Activated CD8-positive, alpha-beta T cell treated with anti-CD3 and anti-CD28 coated beads for 36 hours (primary cell): ENCODE results near the gene MXD1. TPM values are rescaled to one million over a fixed set of nuclear protein-coding genes. Genes with fewer than 3 reads are reported as not detected.
"Not testable (repeated sequence)": the region's sequence is repeated elsewhere in the genome, so short reads cannot be mapped to it uniquely, and the experiment has no call there.

ENCODE experiments used
- ATAC-seq: fragments of 200-7000 bp; cut with Tn5 transposase; one replicate; pipeline ENCODE4 v1.10.0; 2021; ENCODE audit warnings: mild to moderate bottlenecking, moderate library complexity
- CTCF ChIA-PET: fragments of 350-600 bp; sonication (Branson Sonifier 250); formaldehyde crosslinking; loops from one replicate; lab custom pipeline; 2021; ENCODE audit warnings: antibody characterized with exemption; lab: Charles Lee
- POLR2A ChIA-PET: fragments of 350-600 bp; sonication (Branson Sonifier 250); formaldehyde crosslinking; loops from one replicate; lab custom pipeline; 2021; ENCODE audit warnings: antibody characterized with exemption; lab: Charles Lee
- DNase-seq: peaks from one replicate; pipeline ENCODE4 v3.0.0-alpha.2; 2020
- H3K27ac Mint-ChIP-seq: one replicate; pipeline ENCODE4 v1.8.0; 2021; ENCODE audit warnings: mild to moderate bottlenecking, mixed read lengths
- H3K27me3 Mint-ChIP-seq: one replicate; pipeline ENCODE4 v1.8.0; 2021; ENCODE audit warnings: mixed read lengths
- H3K36me3 Mint-ChIP-seq: one replicate; pipeline ENCODE4 v1.8.0; 2021; ENCODE audit warnings: low read depth, mixed read lengths
- H3K4me1 Mint-ChIP-seq: one replicate; pipeline ENCODE4 v1.8.0; 2021; ENCODE audit warnings: low read depth, mixed read lengths
- H3K4me3 Mint-ChIP-seq: one replicate; pipeline ENCODE4 v1.8.0; 2021; ENCODE audit warnings: mild to moderate bottlenecking, moderate library complexity, mixed read lengths
- H3K9me3 Mint-ChIP-seq: one replicate; pipeline ENCODE4 v1.8.0; 2021; ENCODE audit warnings: mixed read lengths
- intact Hi-C: fragments of 100-400 bp; cut with micrococcal nuclease; formaldehyde crosslinking; loops from one replicate; pipeline ENCODE4 v1.10.0; 2022
- total RNA-seq, 2 experiments: library from RNA; stranded (reverse); gene quantifications; one replicate each; pipeline ENCODE4 v1.2.3, GENCODE V29; 2021
- TF ChIP-seq, protein P1 (sequence below): fragments of 200-600 bp; IDR thresholded peaks from one replicate; pipeline ENCODE4 v1.8.0; 2022; ENCODE audit warnings: antibody characterized with exemption, mild to moderate bottlenecking

The MXD1 gene
- total RNA-seq, 2 experiments from 2014 or later, result 9.9 to 11.7 TPM

- ChIA-PET POLR2A (interaction anchor here (0.6 to 4.4 kb wide), 12 partner anchors 9 to 1184 kb away, joined by 3 to 29 read pairs (median 4); partner anchors contain the start of genes MXD1 and SNRPG), CTCF (interaction anchor here (0.9 to 5.5 kb wide), 6 partner anchors 8 to 408 kb away, joined by 3 to 42 read pairs (median 4); partner anchors contain the start of genes FAM136A and MXD1)
- H3K27ac Mint-ChIP-seq, result peak within 1 kb of the TSS; percentile 98
- H3K36me3 Mint-ChIP-seq, result peaks cover 23% of the 10 kb centered on the region
- intact Hi-C loops, result no loop called here
- H3K9me3 Mint-ChIP-seq, result no peaks in the 10 kb centered on the region
- peak; percentile 92 for ATAC-seq
- H3K4me3 Mint-ChIP-seq, result peak within 1 kb of the TSS; percentile 99
- DNase-seq, result peak; percentile 87
- H3K27me3 Mint-ChIP-seq, result no peaks in the 10 kb centered on the region
- peaks cover 34% of the 10 kb centered on the region for H3K4me1 Mint-ChIP-seq
- TF ChIP-seq, protein P1, sequence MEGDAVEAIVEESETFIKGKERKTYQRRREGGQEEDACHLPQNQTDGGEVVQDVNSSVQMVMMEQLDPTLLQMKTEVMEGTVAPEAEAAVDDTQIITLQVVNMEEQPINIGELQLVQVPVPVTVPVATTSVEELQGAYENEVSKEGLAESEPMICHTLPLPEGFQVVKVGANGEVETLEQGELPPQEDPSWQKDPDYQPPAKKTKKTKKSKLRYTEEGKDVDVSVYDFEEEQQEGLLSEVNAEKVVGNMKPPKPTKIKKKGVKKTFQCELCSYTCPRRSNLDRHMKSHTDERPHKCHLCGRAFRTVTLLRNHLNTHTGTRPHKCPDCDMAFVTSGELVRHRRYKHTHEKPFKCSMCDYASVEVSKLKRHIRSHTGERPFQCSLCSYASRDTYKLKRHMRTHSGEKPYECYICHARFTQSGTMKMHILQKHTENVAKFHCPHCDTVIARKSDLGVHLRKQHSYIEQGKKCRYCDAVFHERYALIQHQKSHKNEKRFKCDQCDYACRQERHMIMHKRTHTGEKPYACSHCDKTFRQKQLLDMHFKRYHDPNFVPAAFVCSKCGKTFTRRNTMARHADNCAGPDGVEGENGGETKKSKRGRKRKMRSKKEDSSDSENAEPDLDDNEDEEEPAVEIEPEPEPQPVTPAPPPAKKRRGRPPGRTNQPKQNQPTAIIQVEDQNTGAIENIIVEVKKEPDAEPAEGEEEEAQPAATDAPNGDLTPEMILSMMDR, result no peak
Observed at GRCh38 chr2:69893684-69894551, 21.0 kb upstream of the MXD1 start, which contains the start of gene SNRNP27. TSS of gene SNRNP27 (plus strand) at chr2:69893956. CDS start at chr2:69893985, 29 bp downstream.

DNA sequence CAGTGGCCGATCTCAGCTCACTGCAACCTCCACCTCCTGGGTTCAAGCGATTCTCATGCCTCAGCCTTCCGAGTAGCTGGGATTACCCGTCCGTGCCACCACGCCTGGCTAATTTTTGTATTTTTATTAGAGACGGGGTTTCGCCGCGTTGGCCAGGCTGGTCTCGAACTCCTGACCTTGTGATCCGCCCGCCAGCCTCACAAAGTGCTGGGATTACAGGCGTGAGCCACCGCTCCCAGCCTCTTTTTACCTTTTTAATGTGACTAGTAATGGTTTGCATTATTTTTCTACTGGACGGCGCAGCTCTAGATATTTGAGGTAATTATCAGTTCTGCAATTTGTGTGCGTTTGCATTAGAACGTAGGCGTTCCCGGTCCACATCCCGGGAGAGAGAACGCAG lies 20.2 kb upstream of the MXD1 start:
- H3K27me3 Mint-ChIP-seq, intact Hi-C loops, ATAC-seq, DNase-seq, H3K9me3 Mint-ChIP-seq: not testable (repeated sequence)
- CTCF ChIA-PET, result interaction anchor here (1.7 to 5.5 kb wide), 2 partner anchors 17 to 170 kb away, joined by 14 to 42 read pairs; partner anchors contain the start of gene MXD1
- Mint-ChIP-seq H3K4me1 (peaks cover 34% of the 10 kb centered on the region), H3K4me3 (peak overlapping the region; percentile 99), H3K36me3 (peaks cover 27% of the 10 kb centered on the region), H3K27ac (peak overlapping the region; percentile 98)
- POLR2A ChIA-PET, result interaction anchor here (2.1 to 4.4 kb wide), 2 partner anchors 12 to 19 kb away, joined by 4 to 29 read pairs; partner anchors contain the start of gene MXD1

DNA sequence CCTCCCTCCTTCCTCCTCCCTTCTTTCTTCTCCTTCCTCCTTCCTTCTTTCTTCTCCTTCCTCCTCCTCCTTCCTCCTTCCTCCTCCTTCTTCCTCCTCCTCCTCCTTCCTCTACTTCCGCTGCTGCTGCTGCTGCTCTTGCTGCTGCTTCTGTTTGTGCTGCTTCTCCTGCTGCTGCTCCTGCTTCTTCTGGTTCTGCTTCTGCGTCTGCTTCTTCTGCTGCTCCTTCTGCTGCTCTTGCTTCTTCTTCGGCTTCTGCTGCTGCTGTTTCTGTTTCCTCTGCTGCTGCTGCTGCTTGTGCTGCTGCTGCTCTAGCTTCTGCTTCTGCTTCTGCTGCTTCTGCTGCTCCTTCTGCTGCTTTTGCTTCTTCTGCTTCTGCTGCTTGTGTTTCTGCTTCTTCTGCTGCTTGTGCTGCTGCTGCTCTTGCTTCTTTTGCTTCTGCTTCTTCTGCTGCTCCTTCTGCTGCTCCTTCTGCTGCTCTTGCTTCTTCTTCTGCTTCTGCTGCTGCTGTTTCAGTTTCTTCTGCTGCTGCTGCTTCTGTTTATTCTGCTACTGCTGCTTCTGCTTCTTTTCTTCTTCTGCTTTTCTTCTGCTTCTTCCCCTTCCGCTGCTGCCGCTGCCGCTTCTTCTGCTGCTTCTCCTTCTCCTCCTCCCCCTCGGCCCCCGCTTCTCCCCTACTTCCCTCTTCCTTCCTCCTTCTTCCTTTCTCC lies 12.5 kb upstream of the MXD1 start:
- peak overlapping the region; percentile 83 for H3K27ac Mint-ChIP-seq
- ChIA-PET POLR2A (interaction anchor here (0.6 to 1.7 kb wide), 3 partner anchors 9 to 240 kb away, joined by 4 to 5 read pairs (median 5); partner anchors contain the start of genes MXD1 and SNRNP27), CTCF (interaction anchor here (0.9 to 1.4 kb wide), 5 partner anchors 9 to 381 kb away, joined by 3 to 8 read pairs (median 3); partner anchors contain the start of gene SNRNP27)
- TF ChIP-seq, protein P1, result no peak
- peaks cover 51% of the 10 kb centered on the region for H3K36me3 Mint-ChIP-seq
- peak; percentile 12 for DNase-seq
- H3K9me3 Mint-ChIP-seq, result no peaks in the 10 kb centered on the region
- ATAC-seq, result peak; percentile 24
- H3K4me3 Mint-ChIP-seq, result peak overlapping the region; percentile 77
- intact Hi-C loops, result no loop called here
- no peaks in the 10 kb centered on the region for H3K27me3 Mint-ChIP-seq
- peaks cover 38% of the 10 kb centered on the region for H3K4me1 Mint-ChIP-seq

DNA sequence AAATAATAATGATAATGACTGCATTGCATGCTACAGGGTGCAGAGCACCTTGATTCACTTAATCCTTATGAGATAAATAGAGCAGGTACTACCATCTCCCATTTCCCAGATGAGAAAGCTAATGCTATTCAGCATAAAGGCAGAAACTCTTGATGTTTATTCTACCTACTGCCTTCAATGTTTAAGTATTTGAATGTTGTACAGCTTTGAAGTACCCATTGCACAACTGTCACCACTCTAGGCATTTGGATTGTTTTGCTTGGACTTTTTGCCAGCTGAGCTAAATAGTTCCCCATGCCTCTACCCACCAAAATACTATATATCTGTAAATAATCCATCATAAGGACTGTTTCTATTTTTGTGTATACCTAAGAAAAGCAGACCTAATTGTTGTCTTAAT lies 7.7 kb upstream of the MXD1 start:
- no peak for ATAC-seq
- Mint-ChIP-seq H3K27me3 (no peaks in the 10 kb centered on the region), H3K27ac (no peak overlapping the region), H3K4me3 (no peak overlapping the region), H3K9me3 (no peaks in the 10 kb centered on the region), H3K4me1 (peaks cover 16% of the 10 kb centered on the region), H3K36me3 (peaks cover 23% of the 10 kb centered on the region)
- CTCF ChIA-PET, result interaction anchor here (0.6 to 0.8 kb wide), 2 partner anchors 164 to 183 kb away, joined by 3 read pairs; no protein-coding TSS in a partner anchor
- intact Hi-C loops, result no loop called here
- POLR2A ChIA-PET, result no interaction called here
- TF ChIP-seq, protein P1, result no peak
- no peak for DNase-seq
